SK-N-SH (cell line): ENCODE measurements around the gene TPSAB1.

Source experiments
- EZH2phosphoT487 ChIP-seq: fragments of 200-600 bp; sonication (generic); IDR thresholded peaks from 2 replicates; pipeline ENCODE4 v1.6.1; 2017; ENCODE audit warnings: low read depth, mixed run types, mild to moderate bottlenecking, antibody characterized with exemption, moderate library complexity, borderline replicate concordance
- MXI1 ChIP-seq: IDR thresholded peaks from 2 replicates; pipeline ENCODE4 v1.6.1; 2012; ENCODE audit warnings: mild to moderate bottlenecking, low read depth, low read length, improper control_type of control experiment
- POLR2AphosphoS5 ChIP-seq: IDR thresholded peaks from 2 replicates; pipeline ENCODE4 v1.6.1; 2012; ENCODE audit warnings: low read depth, low read length
- RAD21 ChIP-seq: IDR thresholded peaks from 2 replicates; pipeline ENCODE4 v1.6.1; 2012; ENCODE audit warnings: mild to moderate bottlenecking, low read length
- TAF1 ChIP-seq: IDR thresholded peaks from 2 replicates; pipeline ENCODE4 v1.6.1; 2012; ENCODE audit warnings: low read depth, mild to moderate bottlenecking, low read length, moderate library complexity, borderline replicate concordance
- TCF12 ChIP-seq: IDR thresholded peaks from 2 replicates; pipeline ENCODE4 v1.4.0; 2012
- TEAD4 ChIP-seq: IDR thresholded peaks from 2 replicates; pipeline ENCODE4 v1.4.0; 2012; ENCODE audit warnings: mild to moderate bottlenecking, borderline replicate concordance; ENCODE audit not compliant: insufficient read depth
- TF ChIP-seq, protein P1 (sequence below): fragments of 200-600 bp; sonication (generic); IDR thresholded peaks from 2 replicates; pipeline ENCODE4 v1.6.1; 2017; ENCODE audit warnings: antibody characterized with exemption, mild to moderate bottlenecking, moderate library complexity

DNA sequence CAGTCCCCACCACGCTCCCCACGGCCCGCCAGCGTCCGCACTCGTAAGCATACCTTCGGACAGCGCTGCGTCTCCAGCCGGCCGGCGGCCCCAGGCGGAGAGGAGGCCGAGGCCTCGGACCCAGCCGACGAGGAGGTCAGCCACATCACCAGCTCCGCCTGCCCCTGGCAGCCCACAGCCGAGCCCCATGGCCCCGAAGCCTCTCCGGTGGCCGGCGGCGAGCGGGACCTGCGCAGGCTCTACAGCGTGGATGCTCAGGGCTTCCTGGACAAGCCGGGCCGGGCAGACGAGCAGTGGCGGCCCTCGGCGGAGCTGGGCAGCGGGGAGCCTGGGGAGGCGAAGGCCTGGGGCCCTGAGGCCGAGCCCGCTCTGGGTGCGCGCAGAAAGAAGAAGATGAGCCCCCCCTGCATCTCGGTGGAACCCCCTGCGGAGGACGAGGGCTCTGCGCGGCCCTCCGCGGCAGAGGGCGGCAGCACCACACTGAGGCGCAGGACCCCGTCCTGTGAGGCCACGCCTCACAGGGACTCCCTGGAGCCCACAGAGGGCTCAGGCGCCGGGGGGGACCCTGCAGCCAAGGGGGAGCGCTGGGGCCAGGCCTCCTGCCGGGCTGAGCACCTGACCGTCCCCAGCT lies 20.3 kb upstream of the TPSAB1 start:
- TF ChIP-seq POLR2AphosphoS5, result no peak
- no peak for TF ChIP-seq TEAD4
- TF ChIP-seq, protein P1, sequence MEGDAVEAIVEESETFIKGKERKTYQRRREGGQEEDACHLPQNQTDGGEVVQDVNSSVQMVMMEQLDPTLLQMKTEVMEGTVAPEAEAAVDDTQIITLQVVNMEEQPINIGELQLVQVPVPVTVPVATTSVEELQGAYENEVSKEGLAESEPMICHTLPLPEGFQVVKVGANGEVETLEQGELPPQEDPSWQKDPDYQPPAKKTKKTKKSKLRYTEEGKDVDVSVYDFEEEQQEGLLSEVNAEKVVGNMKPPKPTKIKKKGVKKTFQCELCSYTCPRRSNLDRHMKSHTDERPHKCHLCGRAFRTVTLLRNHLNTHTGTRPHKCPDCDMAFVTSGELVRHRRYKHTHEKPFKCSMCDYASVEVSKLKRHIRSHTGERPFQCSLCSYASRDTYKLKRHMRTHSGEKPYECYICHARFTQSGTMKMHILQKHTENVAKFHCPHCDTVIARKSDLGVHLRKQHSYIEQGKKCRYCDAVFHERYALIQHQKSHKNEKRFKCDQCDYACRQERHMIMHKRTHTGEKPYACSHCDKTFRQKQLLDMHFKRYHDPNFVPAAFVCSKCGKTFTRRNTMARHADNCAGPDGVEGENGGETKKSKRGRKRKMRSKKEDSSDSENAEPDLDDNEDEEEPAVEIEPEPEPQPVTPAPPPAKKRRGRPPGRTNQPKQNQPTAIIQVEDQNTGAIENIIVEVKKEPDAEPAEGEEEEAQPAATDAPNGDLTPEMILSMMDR, result no peak
- TF ChIP-seq EZH2phosphoT487, result no peak
- TF ChIP-seq TAF1, result no peak
- TF ChIP-seq RAD21, result no peak
- TF ChIP-seq MXI1, result no peak
- no peak for TF ChIP-seq TCF12
